Kidney epithelial cell (primary cell): ENCODE results near the gene ADM2. TPM values are rescaled to one million over a fixed set of nuclear protein-coding genes. Genes with fewer than 3 reads are reported as not detected.

ENCODE experiments used
- DNase-seq: peaks from one replicate; pipeline ENCODE4 v3.0.0-alpha.2; 2010; ENCODE audit warnings: low read depth
- H3K27me3 ChIP-seq: 2 replicates; pipeline ENCODE4 v1.6.0; 2011; ENCODE audit warnings: low read length; ENCODE audit not compliant: control insufficient read depth, insufficient read depth
- H3K36me3 ChIP-seq: 2 replicates; pipeline ENCODE4 v1.5.1; 2011; ENCODE audit warnings: low read length; ENCODE audit not compliant: control insufficient read depth, insufficient read depth
- H3K4me3 ChIP-seq: 2 replicates; pipeline ENCODE4 v1.5.1; 2011; ENCODE audit warnings: low read depth, mild to moderate bottlenecking, control low read depth, low read length
- CTCF ChIP-seq: IDR thresholded peaks from 2 replicates; pipeline ENCODE4 v1.5.1; 2011; ENCODE audit warnings: mild to moderate bottlenecking, moderate library complexity, low read length, control low read depth, inconsistent platforms; ENCODE audit not compliant: insufficient read depth, poor library complexity, severe bottlenecking
- total RNA-seq: library from RNA; depleted of rRNA; stranded (reverse); fragments of >200 nt; gene quantifications from 2 replicates; pipeline ENCODE4 v1.2.3, GENCODE V29; 2015

ADM2 gene
- total RNA-seq, 1 donor from 2014 or later = 27.3 TPM

DNA sequence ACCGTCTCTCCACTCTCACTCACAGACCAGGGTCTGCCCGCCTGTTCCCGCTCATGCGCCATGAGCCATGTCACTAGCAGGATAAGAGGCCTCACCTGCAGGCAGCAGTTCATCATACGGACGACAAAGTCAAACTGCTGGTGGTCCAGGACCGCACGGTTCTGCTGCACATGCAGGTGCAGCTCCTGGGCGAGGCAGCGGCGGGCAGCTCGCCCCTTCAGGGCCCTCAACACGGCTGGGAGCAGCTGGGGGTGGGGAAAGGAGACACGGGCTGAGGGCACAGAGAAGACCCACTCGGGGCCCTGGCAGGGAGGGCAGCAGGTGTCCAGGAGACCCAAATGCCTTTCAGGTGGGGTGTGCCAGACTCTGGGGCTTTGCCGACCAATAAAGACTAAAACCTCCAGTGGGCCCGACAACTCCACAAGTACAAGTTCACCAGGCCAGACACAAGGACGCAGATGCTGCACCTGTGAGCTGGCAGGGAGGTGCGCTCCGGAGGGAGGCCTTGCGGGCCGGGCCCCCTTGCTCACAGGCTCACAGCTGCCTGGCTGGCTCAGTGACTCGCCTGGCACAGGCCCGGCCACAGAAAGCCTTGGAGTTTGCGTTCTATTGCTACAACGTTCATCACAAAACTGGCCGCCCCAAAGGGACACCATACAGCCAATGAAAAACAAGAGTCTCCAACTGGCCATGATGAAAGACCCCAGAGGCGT, 18.0 kb upstream of the ADM2 start:
- Histone ChIP-seq H3K36me3 (peaks cover 2% of the 10 kb centered on the region), H3K4me3 (no peak overlapping the region), H3K27me3 (no peaks in the 10 kb centered on the region)
- TF ChIP-seq CTCF = no peak
- DNase-seq = no peak

DNA sequence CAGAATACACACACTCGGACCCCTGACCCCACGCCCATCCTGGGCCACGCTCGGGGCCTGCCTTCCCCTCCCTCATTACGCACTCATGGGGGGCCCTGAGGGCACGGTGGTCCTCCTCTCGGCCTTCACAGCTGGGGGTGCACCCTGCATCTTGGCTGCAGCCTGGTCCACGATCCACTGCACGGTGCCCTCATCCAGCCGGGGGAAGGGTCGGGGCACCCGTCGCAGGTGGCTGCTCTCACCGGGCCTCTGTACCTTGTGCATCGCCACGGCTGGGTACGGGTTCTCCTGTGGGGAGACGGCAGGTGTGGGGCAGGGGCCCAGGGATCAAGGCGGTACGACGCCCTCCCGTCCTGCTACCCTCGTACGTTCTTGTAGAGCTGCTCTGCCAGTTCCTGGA, 16.9 kb upstream of the ADM2 start:
- no peak overlapping the region for H3K4me3 ChIP-seq
- peaks cover 2% of the 10 kb centered on the region for H3K36me3 ChIP-seq
- no peaks in the 10 kb centered on the region for H3K27me3 ChIP-seq
- no peak for TF ChIP-seq CTCF
- no peak for DNase-seq

DNA sequence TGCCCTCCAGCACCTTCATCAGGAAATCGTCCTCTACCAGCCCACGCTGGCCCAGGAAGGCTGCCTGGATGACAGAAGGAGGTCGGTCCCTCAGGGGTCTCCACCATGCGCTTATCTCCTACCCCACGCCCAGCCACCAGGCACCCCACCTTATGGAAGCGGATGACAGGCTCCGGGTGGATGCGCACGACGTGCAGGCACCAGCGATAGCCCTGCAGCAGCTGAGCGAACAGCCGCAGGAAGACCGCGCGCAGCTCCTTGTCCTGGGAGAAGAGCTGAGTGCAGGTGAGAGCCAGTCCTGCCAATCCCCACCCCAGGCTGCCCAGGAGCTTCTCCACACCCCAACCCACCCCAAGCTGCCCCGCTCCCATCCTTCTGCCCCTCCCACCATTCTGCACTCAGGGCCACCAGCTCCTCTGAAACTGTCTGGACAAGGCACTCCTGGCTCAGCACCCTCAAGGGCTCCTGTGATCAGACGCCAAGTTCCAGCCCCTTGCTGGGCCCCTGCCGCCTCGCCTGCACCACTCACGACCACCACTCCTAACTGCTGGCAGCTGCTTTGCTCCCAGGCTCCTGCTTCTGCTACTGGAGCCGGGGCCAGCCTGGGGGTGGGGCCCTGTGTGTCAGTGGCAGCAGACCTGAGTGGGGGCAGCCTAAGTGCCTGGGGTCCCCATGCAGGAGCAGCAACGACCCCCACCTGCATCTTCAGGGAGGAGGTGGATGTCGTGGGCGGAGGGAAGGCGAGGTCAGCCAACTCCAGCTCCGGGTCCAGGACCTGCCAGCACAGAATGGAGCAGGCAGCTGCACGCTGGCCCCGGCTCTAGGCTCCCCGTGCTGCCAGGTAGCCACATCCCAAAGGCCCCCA, 16.0 kb upstream of the ADM2 start:
- Histone ChIP-seq H3K27me3 (no peaks in the 10 kb centered on the region), H3K4me3 (no peak overlapping the region), H3K36me3 (peaks cover 2% of the 10 kb centered on the region)
- DNase-seq = no peak
- no peak for TF ChIP-seq CTCF

- no peak for DNase-seq
- TF ChIP-seq CTCF = no peak
- H3K36me3 ChIP-seq = no peaks in the 10 kb centered on the region
Measured at GRCh38 chr22:50467341-50467740, 14.0 kb upstream of the ADM2 start.

GRCh38 chr22:50467773-50468440, 13.4 kb upstream of the ADM2 start:
- no peaks in the 10 kb centered on the region for H3K27me3 ChIP-seq
- H3K36me3 ChIP-seq = no peaks in the 10 kb centered on the region
- TF ChIP-seq CTCF = no peak
- no peak for DNase-seq
- no peak overlapping the region for H3K4me3 ChIP-seq

More at GRCh38 chr22:50467341-50467740, 14.0 kb upstream of the ADM2 start:
- no peaks in the 10 kb centered on the region for H3K27me3 ChIP-seq
- H3K4me3 ChIP-seq = no peak overlapping the region
